GM19023 (cell line): Measurements from ENCODE around the gene IQGAP3.
A peak's percentile ranks its signal among the peaks of the same experiment; 100 is the strongest.

Experiments
- ATAC-seq: cut with Tn5 transposase; IDR thresholded peaks from one replicate; pipeline ENCODE4 v1.9.1; 2021; ENCODE audit warnings: mild to moderate bottlenecking, moderate library complexity; ENCODE audit not compliant: unreplicated experiment

The IQGAP3 gene

DNA sequence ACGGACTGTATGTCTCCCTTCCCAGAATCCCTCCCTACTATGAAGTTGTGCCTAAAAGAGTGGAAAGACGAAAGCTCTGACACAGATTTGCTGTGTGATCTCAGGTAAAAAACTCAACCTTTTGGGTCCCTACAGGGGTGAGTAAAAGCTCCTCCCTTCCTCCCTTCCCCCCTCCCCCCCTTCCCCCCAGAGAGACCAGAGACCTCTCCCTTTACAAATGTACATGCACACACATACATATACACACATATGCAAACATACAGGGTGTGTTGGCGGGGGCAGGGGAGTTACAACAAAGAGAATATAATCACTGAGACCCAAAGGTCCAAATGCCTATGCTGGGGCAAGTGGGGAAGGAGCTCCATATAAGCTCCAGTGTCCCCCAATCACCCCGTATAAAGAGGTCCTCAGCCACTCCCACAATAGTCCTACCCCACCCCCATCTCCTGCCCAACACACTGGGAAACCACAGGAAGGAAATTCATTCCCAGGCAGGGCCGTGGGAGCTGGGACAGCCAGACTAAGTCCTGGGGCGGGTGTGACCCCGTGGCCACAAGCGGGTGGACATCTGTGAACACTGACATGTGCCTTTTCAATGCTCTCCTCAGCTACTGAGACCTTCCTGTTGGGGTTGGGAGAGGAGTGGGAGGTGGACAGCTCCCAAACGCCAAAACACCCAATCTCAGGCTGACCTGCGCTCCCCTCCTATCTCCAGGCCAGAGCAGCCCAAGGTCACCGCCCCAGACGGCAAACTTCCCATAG is 73.8 kb downstream of the IQGAP3 start:
- no peak for ATAC-seq

DNA sequence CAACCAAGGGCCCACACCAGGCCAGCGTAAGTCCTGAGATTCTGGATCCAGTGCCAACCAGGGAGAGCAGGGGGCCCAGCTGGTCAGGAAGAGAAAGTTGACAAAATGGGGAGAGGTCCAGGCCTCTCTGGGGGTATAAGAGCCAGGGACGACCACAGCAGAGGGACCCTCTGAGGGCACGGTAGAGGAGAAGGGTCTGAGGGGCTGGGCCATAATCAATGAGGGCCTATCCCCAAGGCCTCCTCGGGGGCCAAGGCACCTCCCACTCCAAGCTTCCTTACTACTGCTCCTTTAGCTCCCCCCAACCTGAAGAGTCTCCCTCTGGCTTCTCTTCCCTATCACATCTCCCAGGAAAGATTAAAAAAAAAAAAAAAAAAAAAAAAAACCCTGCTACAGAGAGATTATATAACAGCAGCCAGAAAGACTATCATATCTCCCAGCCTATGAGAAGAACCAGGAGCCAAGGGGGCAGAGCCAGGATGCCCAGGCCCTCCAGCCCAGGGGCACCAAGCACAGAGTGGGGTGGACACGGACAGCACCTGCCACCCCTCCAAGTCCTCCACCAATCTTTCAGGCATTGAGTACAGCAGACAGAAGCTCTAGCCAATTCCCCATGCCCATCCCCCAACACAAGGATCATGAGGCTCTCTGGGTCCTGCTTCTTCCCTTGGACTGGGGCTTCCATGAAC is 74.5 kb downstream of the IQGAP3 start:
- ATAC-seq = no peak

DNA sequence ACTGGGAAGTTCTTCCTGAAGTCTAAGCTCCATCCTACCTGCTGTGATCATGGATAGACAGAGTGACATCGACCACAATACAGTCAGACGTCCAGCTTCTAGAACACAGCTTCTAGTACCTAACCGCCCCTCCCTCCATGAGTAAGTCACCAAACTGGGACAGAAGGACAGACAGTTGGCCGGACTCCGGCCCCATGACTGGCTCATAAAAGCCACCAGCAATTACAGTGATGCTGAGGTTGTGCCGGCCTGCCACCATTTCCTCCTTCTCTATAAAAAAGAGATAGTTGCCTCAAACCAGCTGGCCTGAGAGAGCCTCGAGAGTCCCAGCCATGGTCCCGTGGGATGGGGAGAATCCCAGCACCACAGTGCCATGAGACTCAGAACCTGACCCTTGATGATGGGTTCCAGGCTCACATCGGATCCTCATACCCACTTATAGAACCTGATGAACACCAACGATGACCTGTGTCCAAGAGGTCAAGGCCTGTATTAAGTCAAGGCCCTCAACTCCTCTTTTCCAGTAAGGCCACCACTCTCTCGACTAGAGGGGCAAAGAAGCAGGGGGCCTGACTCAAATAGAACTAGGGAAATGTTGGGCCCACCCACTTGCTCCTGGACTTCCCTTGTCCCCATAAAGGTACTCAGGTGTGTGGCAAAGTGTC is 75.2 kb downstream of the IQGAP3 start:
- ATAC-seq = no peak

DNA sequence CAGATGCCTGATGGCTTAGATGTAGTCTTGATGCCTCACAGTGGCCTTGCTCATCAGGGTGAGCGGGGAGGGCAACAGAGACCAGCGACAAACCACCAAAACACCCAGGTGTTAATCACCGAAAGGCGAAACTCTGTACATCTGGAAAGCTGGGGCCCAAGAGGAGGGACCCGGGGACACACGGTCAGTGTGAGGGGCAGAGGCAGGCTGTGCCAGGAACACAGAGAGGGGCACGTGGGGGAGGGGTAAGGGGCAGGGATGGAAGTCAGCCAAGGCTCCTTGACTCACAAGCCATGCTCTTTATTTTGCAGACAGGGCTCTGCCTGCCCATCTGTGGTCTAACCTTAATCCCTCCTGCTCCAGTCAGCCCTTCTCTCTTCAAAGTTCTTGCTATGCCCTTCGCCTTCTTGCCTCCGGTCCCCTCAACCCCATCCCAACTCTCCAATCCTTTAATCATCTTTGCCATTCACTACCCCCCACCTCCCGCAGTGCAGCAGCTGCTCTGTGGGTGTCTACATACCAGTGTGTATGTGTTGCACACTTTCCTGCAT is 76.1 kb downstream of the IQGAP3 start:
- ATAC-seq = no peak

DNA sequence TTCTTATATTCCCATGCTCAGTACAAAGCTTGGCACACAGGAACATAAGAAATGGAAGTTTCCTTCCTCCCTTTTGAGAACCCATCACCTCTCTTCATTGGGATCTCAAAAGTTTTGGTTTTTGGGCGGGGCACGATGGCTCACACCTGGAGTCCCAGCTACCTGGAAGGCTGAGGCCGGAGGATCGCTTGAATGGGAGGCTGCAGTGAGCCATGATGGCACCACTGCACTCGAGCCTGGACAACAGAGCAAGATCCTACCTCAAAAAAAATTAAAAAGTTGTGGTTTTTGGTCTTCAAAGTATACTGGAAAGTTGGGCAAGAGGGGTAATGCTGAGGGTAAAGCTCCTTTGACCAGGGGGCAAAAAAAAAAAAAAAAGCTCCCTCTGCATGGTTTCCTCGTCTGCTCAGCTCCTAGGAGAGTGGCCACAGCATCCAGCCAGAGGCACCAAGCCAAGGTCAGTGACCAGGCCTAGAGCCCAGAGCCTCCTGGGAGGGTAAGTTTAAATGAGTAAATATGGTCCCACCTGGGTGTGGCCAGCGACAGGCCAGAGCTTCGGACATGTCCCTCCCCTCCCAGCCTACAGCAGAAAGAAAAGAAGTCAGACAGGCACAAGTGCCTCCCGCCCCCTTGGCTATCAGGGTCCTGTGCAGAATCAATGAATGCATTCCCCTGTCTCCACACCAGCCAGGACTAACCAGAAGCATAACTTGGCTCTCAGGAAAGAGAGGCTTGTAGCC is 76.8 kb downstream of the IQGAP3 start:
- no peak for ATAC-seq

DNA sequence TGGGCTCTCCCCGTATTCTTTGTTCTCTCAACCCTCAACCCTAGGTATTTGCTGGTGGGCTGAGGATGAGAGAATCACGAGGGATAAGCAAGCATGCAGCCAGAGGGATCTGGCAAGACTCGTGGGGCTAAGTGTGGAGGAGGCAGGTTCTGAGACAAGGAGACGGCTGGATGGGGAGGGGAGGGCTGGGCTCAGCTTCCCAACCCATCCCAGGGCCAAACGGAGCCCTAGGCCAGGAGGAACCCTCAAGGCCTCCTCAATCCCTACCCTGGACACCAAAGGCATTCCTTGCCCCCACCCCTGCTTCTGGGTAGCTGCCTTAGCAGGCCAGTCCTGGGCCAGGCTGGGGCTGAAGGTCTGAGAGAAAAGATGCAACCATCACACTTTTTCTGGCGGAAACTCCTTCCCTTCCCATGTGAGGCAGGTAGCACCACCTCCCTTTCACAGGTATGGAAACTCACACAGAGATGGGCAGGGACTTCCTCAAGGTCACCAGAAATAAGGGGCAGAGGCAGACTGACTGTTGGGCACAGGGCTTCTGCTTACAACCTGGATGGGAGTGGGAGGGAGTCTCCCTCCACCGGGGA is 78.0 kb downstream of the IQGAP3 start:
- ATAC-seq = no peak

DNA sequence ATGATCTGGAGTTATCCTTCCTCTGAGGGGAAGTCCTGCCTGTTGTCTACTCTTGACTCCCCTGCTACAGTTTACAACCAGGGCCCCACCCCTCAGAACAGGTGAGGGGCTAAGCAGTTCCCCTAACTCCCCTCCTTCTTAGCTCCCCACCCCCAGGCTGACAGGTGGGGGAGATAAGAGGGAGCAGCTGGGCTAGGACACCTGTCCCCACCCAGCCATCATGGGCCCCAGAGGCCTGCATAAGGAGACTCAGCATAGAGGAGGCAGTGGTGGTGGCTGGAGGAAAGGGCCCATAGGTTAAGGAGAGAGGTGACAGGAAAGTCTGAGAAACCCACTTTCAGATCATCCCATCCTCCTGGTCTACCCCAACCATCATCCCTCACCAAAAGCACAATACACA is 78.6 kb downstream of the IQGAP3 start:
- no peak for ATAC-seq

DNA sequence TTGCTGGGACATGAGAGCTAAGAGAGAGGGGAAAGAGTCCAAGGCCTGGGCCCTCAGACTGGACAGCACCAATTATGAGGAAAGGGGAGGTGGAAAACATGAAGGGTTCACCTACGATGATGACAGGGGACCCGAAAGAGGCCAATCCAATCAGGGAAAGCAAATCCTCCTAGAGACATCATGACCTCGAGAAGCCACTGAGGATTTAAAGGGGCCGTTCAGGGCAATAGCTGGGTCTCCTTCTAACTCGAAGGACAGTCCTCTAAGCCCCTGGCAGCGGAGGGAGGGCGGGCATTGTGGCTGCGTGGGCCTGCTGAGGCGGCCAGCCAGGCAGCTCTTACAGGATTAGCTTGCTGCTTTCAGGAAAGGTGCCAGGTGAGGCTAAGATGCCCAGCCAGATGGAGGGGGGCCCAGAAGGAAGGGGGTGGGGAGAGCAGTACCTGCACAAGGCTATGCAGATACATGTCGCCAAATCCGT is 79.2 kb downstream of the IQGAP3 start:
- no peak for ATAC-seq

DNA sequence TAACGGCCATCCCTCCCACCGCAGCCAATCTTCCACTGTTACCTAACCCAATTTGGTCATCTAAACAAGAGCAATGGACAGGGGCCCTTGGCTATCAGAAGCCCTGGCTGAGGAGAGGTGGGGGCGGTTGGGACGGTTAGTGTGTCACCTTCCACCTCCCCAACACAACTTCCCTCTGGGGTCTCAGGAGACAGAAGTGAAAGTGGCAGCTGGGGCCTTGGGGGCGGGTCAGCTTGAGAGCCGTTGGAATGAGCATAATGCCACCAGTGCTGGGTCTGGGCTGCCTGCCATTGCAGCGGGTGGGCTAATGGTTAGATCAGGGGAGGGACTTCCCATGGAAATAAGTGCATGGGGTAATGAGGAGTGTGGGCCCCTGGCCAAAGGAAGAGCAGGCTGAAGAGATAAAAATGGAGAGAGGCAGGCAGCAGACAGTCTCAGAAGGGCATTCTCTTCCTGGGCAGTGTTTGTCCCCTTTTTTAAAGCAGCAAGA is 79.7 kb downstream of the IQGAP3 start:
- no peak for ATAC-seq

DNA sequence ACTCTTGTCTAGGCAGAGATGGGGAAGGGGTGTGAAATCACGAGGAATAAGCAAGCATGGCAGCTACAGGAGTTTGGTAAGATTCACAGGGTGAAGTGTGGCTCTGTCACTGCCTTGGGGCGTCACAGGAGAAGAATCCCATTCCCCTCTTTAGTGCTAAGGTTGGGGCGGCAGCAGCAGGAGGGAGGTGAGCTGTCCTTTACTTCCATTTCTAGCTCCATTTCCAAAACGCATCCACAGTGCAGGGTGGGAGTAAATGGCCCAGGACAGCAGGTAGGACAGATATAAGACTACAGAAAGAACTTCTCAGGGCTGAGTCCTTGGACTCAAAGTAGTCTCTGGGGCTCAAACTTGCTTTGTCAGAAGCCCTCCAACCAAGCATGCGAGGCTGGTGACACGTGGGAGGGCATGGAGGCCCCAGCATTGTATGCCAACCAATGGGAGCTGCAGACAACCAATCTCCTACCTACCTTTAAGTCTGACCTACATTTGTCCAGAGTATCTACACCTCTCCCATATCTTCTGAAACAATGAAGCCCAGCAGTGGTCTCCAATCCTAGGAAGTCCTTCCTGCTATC is 80.3 kb downstream of the IQGAP3 start:
- ATAC-seq = no peak

DNA sequence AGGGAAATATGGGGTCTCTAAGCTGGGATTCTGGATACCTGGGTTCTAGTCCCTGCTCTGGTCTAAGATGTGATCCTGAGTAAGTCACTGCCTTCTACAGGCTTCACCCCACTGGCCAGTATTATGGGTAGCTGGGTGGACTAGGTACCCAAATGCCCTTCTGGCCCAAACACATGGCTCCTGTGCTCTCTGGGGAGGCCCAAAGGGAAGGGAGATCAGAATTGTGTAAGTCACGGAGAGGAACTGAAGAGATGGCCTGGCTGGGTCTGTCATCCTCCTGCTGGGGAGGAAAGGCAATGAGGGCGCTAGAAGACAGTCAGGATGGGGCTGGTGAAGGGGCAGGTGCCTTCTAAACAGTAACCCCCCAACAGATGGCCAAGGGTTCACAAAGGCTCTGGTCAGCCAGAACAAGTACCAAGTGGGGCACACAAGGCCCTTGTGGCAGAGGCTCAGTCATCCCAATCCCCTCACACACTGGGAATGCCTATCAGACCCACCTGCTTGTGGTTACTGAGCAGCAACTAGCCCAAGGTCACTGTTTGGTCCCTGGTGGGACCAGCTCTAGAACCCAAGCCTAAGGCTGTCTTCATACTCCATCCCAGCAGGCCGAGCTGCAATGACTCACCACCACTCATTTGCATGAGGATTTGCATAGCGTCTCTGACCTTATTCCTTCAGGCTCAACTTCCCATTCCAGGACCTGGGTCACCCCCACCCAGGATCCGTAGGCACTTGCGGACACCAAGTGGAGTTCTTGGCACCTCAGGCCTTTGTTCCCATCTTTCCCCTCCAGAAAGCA is 81.0 kb downstream of the IQGAP3 start:
- ATAC-seq = no peak

DNA sequence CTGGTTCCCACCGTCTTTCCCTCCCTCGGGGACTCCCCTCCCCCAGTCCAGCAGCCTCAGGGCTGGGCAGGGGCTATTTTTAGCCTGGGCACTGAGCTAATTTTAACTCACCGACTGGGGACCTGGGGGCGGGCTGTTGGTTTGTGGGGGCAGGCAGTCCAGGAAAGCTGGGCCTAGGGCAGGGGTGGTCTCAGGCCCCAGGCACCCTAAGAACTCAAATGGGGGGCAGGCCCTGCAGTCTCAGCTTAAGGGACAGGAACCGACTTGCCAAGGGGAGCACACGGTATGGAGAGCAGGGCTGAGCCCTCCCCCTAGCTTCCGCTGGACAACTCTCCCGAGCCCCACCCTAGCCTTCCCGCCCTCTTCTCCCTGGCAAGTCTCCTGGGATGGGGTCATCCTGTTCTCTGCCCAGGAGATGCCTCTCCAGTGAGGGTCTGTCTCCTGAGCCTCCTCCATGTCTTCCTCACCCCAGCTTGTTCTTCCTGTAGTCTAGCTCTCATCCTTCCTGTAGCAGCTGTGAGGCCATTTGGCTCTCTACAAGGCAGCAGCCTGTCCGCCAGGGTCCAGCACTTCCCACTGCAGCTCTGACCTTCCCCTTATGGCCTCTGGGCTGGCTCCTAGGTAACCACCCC is 81.8 kb downstream of the IQGAP3 start:
- no peak for ATAC-seq

DNA sequence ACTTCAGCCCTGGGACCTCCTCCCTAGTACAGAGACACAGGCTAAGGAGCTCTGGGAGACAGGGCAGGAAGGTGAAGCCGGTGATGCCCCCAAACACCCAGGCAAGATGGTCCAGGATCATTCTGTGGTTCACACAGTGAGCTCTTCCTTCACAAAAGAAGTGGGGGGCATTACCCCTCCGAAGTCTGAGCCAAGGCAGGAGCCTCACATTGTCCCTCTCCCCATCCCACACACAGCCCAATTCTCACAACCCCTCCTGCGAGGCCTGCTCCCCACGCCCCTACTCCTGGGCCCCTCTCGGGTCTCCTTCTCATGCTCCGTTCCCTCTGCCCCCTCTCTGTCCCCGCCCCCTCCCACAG is 82.5 kb downstream of the IQGAP3 start:
- ATAC-seq = no peak

DNA sequence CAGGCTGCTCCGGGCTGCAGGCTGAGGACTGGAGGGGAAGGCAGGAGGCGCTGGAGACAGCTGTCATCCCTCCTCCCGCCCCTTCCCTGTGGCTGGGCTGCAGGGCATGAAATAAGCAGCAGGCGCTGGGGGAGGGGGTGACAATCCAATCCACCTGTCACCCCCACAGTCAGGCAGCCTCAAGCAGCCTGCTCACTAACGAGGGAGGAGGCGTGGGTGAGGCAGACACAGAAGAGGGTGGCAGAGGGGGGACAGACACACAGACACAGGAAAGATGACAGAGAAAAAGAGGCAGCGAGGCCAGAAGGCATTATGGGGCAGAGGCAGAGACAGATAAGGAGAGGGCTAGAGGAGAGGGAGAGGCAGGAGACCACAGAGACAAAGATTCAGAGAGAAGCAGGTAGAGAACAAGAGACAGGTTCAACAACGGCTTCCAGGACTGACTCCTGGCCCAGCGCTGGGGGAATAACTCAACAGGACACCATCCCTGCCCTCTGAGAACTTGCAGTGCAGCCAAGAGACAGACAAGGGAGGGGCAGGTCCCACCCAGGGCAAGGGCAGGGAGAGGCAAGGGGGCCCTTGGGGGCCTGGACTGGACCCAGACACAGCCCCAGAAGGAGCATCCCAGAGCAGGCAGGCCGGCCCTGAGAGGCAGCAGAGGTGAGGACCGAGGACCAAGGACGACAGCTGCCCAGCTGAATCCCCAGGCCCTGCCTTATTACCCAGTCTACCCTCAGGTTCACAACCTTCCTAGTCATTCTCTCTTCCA is 83.0 kb downstream of the IQGAP3 start:
- ATAC-seq = peak; percentile 24

DNA sequence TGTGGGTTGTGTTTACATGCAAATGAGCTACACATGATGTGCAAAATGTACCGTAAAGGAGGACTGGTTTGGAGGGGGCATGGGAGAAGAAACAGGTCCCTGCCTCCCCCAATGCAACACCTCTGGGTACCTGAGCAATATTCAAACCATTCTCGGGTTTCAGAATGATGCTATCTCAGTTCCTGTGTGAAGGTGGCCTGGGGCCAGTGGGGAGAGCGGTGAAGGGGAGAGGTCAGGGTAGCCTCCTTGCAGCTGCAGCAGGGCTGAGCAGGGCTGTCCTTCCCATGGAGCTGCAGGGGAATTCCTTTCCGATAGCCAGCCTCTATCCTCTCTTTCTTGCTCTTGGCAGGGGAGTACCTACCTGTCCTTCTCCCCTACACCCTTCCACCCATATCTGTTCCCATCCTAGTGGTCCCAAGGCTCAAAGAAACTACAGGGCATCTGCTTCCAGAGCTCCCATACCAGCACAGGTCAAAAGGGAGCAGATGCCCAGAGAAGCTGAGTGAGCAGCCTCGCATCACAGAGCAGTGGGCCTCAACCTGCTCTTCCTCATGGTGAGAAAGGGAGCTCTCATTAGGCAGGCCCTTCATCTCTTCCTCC is 83.7 kb downstream of the IQGAP3 start:
- ATAC-seq = peak; percentile 70

DNA sequence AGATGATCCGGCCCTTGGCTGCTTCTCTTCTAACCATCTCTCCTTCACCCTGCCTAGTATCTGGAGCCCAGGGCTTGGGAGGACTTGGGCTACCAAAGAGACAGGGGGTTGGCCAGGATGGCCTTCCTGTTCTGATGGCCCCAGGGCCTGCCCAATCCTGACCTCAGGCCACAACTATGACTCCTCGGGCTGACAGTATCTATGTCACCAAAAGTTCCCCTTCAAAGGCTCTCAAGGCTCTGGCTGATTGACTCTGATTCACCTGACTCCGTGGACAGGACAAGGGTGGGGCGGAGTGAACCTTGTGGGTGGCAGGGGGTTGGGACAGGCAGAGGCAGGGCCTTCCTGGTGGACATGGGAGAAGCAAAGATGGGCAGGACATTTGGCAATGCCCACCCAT is 84.5 kb downstream of the IQGAP3 start:
- ATAC-seq = peak; percentile 34

DNA sequence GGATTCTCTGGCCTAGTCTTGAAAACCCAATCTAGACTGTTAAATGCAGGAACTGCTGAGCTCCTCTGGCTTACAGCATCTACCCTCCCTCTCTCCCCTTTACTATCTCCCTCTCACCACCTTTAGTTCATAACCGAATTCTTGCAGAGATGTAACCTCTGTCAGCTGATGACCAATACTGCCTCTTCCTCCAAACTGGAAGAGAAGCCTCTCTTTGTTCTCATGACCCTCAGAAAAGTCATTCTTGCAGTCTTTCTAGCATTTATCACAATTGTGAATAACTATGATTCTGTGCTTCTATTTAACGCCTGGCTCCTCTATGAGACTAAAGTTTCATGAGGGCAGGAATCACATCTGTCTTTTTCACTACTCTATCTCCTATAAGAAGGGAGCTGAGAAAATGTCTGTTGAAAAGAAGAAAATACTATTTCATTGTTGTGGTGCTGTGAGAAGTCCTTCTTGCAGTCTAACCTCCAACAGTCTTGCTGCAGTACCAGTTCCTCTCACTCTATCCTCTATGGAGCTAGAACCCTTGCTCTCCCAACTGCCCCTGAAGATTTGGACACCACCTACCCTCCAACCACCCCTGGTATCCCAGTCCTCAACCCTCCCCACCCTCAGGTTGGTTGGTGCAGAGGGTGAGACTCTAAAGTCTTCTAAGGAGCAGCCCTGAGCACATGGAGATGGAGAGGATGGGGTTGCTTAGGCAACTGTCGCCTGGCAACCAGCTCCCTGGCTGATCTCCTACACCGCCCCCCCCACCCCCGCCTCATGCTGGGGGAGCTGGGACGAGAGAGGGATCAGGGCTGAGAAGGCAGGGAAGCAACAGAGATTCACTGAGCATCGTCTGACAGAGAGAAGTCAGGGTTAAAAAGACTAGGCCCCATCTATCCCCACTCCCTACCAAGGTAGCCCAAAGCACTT is 85.7 kb downstream of the IQGAP3 start:
- ATAC-seq = no peak
